Measurements from ENCODE around the gene MIPEP. TPM values are rescaled to one million over a fixed set of nuclear protein-coding genes. Genes with fewer than 3 reads are reported as not detected.

The MIPEP gene
- total and polyA plus RNA-seq, 9 of the 15 experiments (the other 6 are each of a cell fraction or from before 2014, with no cell fraction given), result 1.7 to 19.3 (median 13.1) TPM

DNA sequence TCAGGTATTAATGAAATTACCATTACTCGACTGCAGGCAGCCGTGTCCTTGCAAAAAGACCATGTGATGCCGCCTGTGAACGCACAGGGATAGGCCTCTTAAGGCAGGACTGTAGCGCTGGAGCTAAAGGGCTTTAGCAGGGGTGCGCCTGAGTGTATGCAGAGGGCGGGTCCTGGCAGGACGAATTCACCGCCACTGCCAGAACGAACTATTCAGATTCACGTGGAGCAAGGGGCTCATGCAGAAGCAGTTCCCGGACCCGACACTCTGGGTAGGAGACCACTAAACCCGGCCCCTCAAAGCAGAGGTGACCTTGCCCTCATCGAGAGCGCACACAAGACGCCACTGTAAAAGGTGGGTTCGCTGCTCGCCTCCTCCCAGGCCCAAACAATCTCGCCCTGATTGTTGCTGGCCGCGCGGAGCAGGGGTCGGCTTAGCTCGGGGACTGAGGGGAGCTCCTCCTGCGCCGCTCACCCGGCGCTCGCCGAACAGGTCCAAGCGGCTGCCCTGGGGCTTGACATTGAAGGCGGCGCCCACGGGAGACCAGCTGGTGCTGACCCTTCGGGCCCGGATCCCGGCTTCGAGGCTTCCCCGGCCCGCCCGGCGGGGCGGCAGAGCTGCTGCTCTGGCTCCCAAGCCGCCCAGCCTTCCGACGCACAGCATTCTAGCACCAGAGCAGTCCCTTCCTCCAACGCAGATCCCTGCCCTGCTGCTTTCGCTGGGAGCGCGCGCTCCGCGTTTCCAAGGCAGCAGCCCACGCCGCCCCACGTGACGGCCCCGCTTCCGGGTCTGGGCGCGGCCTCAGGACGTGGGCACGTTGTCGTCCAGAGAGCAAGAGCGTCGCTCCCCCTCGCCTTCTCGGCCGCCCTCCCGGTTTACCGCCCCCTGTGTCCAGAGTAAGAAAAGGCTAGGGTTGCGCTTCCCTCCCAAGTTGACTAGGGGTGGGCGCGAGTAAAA, at the start of gene MIPEP (continued):
- TF ChIP-seq, protein P1, sequence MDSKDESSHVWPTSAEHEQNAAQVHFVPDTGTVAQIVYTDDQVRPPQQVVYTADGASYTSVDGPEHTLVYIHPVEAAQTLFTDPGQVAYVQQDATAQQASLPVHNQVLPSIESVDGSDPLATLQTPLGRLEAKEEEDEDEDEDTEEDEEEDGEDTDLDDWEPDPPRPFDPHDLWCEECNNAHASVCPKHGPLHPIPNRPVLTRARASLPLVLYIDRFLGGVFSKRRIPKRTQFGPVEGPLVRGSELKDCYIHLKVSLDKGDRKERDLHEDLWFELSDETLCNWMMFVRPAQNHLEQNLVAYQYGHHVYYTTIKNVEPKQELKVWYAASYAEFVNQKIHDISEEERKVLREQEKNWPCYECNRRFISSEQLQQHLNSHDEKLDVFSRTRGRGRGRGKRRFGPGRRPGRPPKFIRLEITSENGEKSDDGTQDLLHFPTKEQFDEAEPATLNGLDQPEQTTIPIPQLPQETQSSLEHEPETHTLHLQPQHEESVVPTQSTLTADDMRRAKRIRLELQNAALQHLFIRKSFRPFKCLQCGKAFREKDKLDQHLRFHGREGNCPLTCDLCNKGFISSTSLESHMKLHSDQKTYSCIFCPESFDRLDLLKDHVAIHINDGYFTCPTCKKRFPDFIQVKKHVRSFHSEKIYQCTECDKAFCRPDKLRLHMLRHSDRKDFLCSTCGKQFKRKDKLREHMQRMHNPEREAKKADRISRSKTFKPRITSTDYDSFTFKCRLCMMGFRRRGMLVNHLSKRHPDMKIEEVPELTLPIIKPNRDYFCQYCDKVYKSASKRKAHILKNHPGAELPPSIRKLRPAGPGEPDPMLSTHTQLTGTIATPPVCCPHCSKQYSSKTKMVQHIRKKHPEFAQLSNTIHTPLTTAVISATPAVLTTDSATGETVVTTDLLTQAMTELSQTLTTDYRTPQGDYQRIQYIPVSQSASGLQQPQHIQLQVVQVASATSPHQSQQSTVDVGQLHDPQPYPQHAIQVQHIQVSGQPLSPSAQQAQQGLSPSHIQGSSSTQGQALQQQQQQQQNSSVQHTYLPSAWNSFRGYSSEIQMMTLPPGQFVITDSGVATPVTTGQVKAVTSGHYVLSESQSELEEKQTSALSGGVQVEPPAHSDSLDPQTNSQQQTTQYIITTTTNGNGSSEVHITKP (IDR thresholded peaks at IDR 0.05; ENCODE audit: partially characterized antibody), result no peak
- TF ChIP-seq FOXK2 (conservative IDR thresholded peaks at IDR 0.05 in 1 of 2, IDR thresholded peaks at IDR 0.05 in 1 of 2; ENCODE audit: low read depth in 2 of 2) (peak; percentile 75 to 76; a peak in 3 of 4 replicates), C11orf30 (IDR thresholded peaks at IDR 0.05; ENCODE audit: low read depth) (peak; percentile 40; the same call in 1 of the 2 replicates), SETDB1 (IDR thresholded peaks at IDR 0.05; ENCODE audit: low read length) (no peak), CREM (IDR thresholded peaks at IDR 0.05; ENCODE audit: low read depth) (peak; percentile 88), NR3C1 (CRISPR knock-in tag; IDR thresholded peaks at IDR 0.05) (no peak), TBL1XR1 (IDR thresholded peaks at IDR 0.05; ENCODE audit: low read length in 2 of 2) (no peak), SP2 (IDR thresholded peaks at IDR 0.05; ENCODE audit: extremely low read depth, low read depth, low read length, poor library complexity, severe bottlenecking) (peak; percentile 67), TAF1 (IDR thresholded peaks at IDR 0.05; ENCODE audit: control insufficient read depth, extremely low read depth, insufficient read depth, low read length, severe bottlenecking) (peak; percentile 26), KAT8 (IDR thresholded peaks at IDR 0.05; ENCODE audit: low read depth) (no peak)
- TF ChIP-seq, protein P2, sequence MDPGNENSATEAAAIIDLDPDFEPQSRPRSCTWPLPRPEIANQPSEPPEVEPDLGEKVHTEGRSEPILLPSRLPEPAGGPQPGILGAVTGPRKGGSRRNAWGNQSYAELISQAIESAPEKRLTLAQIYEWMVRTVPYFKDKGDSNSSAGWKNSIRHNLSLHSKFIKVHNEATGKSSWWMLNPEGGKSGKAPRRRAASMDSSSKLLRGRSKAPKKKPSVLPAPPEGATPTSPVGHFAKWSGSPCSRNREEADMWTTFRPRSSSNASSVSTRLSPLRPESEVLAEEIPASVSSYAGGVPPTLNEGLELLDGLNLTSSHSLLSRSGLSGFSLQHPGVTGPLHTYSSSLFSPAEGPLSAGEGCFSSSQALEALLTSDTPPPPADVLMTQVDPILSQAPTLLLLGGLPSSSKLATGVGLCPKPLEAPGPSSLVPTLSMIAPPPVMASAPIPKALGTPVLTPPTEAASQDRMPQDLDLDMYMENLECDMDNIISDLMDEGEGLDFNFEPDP (CRISPR knock-in tag; IDR thresholded peaks at IDR 0.05), result no peak
- TF ChIP-seq, protein P3, sequence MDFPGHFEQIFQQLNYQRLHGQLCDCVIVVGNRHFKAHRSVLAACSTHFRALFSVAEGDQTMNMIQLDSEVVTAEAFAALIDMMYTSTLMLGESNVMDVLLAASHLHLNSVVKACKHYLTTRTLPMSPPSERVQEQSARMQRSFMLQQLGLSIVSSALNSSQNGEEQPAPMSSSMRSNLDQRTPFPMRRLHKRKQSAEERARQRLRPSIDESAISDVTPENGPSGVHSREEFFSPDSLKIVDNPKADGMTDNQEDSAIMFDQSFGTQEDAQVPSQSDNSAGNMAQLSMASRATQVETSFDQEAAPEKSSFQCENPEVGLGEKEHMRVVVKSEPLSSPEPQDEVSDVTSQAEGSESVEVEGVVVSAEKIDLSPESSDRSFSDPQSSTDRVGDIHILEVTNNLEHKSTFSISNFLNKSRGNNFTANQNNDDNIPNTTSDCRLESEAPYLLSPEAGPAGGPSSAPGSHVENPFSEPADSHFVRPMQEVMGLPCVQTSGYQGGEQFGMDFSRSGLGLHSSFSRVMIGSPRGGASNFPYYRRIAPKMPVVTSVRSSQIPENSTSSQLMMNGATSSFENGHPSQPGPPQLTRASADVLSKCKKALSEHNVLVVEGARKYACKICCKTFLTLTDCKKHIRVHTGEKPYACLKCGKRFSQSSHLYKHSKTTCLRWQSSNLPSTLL (IDR thresholded peaks at IDR 0.05), result no peak
- TF ChIP-seq, protein P4, sequence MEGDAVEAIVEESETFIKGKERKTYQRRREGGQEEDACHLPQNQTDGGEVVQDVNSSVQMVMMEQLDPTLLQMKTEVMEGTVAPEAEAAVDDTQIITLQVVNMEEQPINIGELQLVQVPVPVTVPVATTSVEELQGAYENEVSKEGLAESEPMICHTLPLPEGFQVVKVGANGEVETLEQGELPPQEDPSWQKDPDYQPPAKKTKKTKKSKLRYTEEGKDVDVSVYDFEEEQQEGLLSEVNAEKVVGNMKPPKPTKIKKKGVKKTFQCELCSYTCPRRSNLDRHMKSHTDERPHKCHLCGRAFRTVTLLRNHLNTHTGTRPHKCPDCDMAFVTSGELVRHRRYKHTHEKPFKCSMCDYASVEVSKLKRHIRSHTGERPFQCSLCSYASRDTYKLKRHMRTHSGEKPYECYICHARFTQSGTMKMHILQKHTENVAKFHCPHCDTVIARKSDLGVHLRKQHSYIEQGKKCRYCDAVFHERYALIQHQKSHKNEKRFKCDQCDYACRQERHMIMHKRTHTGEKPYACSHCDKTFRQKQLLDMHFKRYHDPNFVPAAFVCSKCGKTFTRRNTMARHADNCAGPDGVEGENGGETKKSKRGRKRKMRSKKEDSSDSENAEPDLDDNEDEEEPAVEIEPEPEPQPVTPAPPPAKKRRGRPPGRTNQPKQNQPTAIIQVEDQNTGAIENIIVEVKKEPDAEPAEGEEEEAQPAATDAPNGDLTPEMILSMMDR (IDR thresholded peaks at IDR 0.05 in 2 of 3, conservative IDR thresholded peaks at IDR 0.05 in 1 of 3; ENCODE audit: insufficient read depth in 2 of 3, low read depth in 1 of 3, low read length in 3 of 3), result peak; percentile 71 to 78 (median 74)

All from K562 (cell line).